Neural crest cell (in vitro differentiated cells): ENCODE measurements around the gene BRD1. TPM values are rescaled to one million over a fixed set of nuclear protein-coding genes. Genes with fewer than 3 reads are reported as not detected.

Experiments
- DNase-seq: peaks from one replicate; pipeline ENCODE4 v3.0.0; 2021; ENCODE audit warnings: low read depth, mixed read lengths, low spot score
- H3K27ac Mint-ChIP-seq: one replicate; pipeline ENCODE4 v1.8.0; 2021; ENCODE audit warnings: mild to moderate bottlenecking, mixed read lengths; ENCODE audit not compliant: unreplicated experiment
- H3K27me3 Mint-ChIP-seq: 2 replicates; pipeline ENCODE4 v1.8.0; 2021; ENCODE audit warnings: low read depth, mild to moderate bottlenecking, mixed read lengths
- H3K36me3 Mint-ChIP-seq: 2 replicates; pipeline ENCODE4 v1.8.0; 2021; ENCODE audit warnings: low read depth, mild to moderate bottlenecking, mixed read lengths
- H3K4me1 Mint-ChIP-seq: 2 replicates; pipeline ENCODE4 v1.8.0; 2021; ENCODE audit warnings: mixed read lengths
- H3K4me3 Mint-ChIP-seq: one replicate; pipeline ENCODE4 v1.8.0; 2021; ENCODE audit warnings: mild to moderate bottlenecking, mixed read lengths
- H3K9me3 Mint-ChIP-seq: 2 replicates; pipeline ENCODE4 v1.8.0; 2021; ENCODE audit warnings: mixed read lengths
- total RNA-seq: library from RNA; stranded (reverse); gene quantifications from 2 replicates; pipeline ENCODE4 v1.2.1, GENCODE V29; 2021
- TF ChIP-seq, protein P1 (sequence below): fragments of 200-600 bp; sonication (generic); conservative IDR thresholded peaks from 2 replicates; pipeline ENCODE4 v1.5.0; 2021; ENCODE audit warnings: antibody characterized with exemption, mild to moderate bottlenecking

BRD1 gene
- total RNA-seq, 1 donor from 2014 or later: 59.1 TPM

GRCh38 chr22:49728570-49729271 is 99.0 kb downstream of the BRD1 start:
- Mint-ChIP-seq H3K27ac (no peak overlapping the region), H3K4me3 (no peak overlapping the region), H3K36me3 (no peaks in the 10 kb centered on the region), H3K4me1 (peaks cover 3% of the 10 kb centered on the region), H3K27me3 (peaks cover 88% of the 10 kb centered on the region), H3K9me3 (no peaks in the 10 kb centered on the region)
- TF ChIP-seq, protein P1, sequence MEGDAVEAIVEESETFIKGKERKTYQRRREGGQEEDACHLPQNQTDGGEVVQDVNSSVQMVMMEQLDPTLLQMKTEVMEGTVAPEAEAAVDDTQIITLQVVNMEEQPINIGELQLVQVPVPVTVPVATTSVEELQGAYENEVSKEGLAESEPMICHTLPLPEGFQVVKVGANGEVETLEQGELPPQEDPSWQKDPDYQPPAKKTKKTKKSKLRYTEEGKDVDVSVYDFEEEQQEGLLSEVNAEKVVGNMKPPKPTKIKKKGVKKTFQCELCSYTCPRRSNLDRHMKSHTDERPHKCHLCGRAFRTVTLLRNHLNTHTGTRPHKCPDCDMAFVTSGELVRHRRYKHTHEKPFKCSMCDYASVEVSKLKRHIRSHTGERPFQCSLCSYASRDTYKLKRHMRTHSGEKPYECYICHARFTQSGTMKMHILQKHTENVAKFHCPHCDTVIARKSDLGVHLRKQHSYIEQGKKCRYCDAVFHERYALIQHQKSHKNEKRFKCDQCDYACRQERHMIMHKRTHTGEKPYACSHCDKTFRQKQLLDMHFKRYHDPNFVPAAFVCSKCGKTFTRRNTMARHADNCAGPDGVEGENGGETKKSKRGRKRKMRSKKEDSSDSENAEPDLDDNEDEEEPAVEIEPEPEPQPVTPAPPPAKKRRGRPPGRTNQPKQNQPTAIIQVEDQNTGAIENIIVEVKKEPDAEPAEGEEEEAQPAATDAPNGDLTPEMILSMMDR: no peak
- no peak for DNase-seq

GRCh38 chr22:49727881-49728569 is 99.6 kb downstream of the BRD1 start:
- H3K4me1 Mint-ChIP-seq: peaks cover 3% of the 10 kb centered on the region
- H3K36me3 Mint-ChIP-seq: no peaks in the 10 kb centered on the region
- H3K9me3 Mint-ChIP-seq: no peaks in the 10 kb centered on the region
- H3K4me3 Mint-ChIP-seq: no peak overlapping the region
- peaks cover 88% of the 10 kb centered on the region for H3K27me3 Mint-ChIP-seq
- no peak for DNase-seq
- TF ChIP-seq, protein P1: no peak
- no peak overlapping the region for H3K27ac Mint-ChIP-seq

DNA sequence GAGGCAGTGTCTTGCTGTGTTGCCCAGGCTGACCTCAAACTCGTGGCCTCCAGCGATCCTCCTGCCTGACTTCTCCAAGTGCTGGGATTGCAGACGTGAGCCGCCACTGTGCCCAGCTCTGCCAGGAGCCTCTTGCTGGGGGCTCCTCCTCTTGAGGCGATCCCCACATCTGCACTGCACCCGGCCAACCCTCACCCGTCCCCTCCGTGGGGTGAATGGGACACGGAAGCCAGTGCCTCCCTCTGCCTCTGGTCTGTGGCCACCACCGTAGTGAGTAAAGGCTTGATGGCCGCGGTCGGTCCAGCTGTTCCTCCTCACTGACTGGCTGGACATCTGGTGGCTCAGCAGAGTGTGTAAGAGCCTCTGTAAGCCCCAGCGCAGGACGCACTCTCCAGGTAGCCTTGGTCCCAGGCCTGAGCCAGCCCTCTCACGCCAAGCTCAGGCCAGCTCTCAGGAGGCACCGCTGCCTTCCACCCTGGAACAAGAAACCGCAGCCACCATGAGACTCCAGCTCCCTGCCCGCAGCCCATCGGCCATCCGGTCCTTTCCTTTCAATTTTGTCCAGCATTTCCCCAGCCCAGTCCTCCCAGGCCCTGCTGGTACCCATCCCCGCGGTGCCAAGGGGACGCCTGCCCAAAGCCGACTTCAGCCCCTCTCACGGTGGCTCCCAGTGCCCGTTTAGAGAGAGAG is 100.3 kb downstream of the BRD1 start:
- no peaks in the 10 kb centered on the region for H3K36me3 Mint-ChIP-seq
- H3K27me3 Mint-ChIP-seq: peaks cover 88% of the 10 kb centered on the region
- no peak overlapping the region for H3K27ac Mint-ChIP-seq
- no peak for DNase-seq
- no peaks in the 10 kb centered on the region for H3K9me3 Mint-ChIP-seq
- TF ChIP-seq, protein P1: no peak
- H3K4me1 Mint-ChIP-seq: peaks cover 3% of the 10 kb centered on the region
- no peak overlapping the region for H3K4me3 Mint-ChIP-seq

DNA sequence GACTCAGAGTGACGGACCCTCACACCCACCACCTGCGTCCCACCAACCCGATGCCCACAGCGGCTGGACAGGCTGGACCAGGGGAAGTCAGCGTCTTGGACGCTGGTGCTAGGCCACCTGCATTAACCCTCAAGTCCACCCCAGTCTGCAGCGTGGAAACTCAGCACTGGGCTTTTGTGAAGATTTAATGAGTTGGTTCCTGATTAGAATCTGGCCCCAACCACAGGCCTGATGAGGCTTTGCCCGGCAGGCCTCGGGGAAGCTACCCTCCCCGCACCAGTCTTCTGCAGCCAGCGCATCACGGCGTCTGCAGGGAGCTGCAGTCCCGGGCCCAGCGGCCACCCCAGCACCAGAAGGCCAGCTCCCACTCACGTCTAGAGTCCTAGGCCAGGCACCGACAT is 101.0 kb downstream of the BRD1 start:
- Mint-ChIP-seq H3K4me3 (no peak overlapping the region), H3K4me1 (peaks cover 3% of the 10 kb centered on the region), H3K27me3 (peaks cover 87% of the 10 kb centered on the region), H3K36me3 (no peaks in the 10 kb centered on the region), H3K27ac (no peak overlapping the region), H3K9me3 (no peaks in the 10 kb centered on the region)
- no peak for DNase-seq
- TF ChIP-seq, protein P1: no peak

DNA sequence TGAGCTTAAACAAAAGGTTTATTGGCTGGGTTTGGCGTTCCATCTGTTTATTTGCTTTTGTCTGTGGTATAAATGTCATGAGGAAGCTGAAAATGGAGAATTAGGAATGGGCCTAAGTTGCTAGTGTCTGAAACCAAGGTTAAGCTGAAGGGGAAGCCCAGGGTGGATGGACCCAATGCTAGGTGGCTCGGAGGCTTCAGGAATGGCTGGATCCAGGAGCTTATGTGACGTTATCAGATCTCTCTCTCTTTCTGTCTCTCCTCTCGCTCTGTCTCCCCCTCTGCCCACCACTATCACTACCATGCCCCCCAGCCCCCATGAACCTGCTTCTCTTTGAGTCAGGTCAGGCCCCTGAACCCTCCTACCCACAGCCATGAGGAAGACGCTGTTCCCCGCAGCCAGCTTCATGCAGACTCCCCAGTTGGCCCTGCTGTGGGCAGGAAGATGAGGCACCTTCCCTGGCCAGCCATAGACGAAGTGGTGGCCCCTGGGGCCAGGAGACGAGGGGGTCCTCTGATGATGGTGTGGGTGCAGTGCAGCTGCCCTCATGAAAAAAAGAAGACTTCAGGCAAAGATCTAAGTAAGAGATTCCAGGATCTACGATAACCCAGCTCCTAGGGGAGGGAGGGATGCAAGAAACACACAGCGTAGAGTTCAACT is 101.5 kb downstream of the BRD1 start:
- Mint-ChIP-seq H3K27me3 (peaks cover 85% of the 10 kb centered on the region), H3K36me3 (no peaks in the 10 kb centered on the region), H3K4me3 (no peak overlapping the region), H3K27ac (no peak overlapping the region), H3K9me3 (no peaks in the 10 kb centered on the region), H3K4me1 (peaks cover 3% of the 10 kb centered on the region)
- no peak for DNase-seq
- TF ChIP-seq, protein P1: no peak
